GM21367 (cell line): Measurements from ENCODE around the gene PCED1B.
"Not testable (repeated sequence)": the region's sequence is repeated elsewhere in the genome, so short reads cannot be mapped to it uniquely, and the experiment has no call there.

Experiments used
- ATAC-seq: cut with Tn5 transposase; IDR thresholded peaks from one replicate; pipeline ENCODE4 v1.9.1; 2021; ENCODE audit not compliant: unreplicated experiment

PCED1B gene, protein sequence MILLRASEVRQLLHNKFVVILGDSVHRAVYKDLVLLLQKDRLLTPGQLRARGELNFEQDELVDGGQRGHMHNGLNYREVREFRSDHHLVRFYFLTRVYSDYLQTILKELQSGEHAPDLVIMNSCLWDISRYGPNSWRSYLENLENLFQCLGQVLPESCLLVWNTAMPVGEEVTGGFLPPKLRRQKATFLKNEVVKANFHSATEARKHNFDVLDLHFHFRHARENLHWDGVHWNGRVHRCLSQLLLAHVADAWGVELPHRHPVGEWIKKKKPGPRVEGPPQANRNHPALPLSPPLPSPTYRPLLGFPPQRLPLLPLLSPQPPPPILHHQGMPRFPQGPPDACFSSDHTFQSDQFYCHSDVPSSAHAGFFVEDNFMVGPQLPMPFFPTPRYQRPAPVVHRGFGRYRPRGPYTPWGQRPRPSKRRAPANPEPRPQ

DNA sequence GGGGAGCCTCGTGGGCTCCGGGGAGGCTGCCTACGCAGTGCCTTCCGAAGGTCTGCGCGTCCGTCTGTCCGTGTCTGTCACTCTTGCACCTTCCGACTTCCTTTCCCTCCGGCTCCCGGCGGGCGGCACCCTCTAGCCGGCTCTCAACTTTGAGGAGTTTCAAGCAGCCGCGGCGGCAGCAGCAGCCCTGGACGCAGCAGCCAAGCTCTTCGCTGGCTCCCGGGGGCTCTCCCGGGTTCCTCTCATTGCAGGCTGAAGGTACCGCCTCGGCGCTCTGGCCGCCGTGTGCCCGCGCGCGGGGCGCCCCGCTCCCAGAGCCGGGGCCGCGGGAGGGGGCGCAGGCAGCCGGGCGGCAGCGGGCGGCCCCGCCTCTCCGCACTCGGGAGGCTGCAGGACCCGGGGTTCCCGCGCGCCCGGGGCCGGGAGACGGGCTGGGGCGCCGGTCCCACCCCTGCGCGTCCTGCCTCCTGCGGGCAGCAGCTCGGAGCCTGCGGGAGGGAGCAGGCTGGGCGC lies at the start of gene PCED1B, which contains the start of gene AMIGO2:
Gene PCED1B, plus strand, starts transcription at position 154 of the 513 bp plus-strand sequence. CDS start 155,443 bp downstream, outside the sequence.
Gene AMIGO2, minus strand, starts transcription at position 492 of the 513 bp plus-strand sequence. CDS start 957 bp downstream, outside the sequence.
- peak; percentile 51 for ATAC-seq

DNA sequence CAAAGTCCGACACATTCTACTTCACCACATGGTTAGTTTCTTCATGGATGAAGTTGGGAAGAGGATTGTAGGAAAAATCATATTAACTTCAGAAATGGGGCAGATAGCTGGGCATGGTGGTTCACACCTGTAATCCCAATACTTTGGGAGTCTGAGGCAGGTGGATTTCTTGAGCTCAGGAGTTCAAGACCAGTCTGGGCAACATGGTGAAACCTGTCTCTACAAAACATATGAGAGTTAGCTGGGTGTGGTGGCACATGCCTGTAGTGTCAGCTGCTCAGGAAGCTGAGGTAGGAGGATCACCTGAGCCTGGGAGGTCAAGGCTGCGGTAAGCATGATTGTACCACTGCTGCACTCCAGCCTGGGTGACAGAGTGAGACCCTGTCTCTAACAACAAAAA lies 49.5 kb upstream of the PCED1B start:
- ATAC-seq: no peak

DNA sequence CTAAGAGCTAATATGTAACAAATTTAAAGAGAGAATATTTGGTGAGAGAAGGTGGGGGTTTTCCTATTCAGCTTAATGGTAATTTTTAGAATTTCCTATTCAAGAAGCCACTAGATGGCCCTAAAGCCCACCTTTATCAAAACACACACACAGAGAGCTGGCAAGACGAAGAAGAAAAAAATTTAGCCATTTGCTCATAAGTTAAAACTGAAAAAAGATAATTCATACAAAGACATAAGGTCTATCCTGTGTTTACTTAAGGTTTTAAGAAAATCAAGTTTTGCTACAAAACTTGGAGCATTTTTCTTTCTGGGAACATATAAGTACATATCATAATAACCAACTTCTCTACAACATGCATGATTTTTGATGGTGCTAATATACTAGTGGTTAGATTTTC lies 46.8 kb upstream of the PCED1B start:
- ATAC-seq: no peak

DNA sequence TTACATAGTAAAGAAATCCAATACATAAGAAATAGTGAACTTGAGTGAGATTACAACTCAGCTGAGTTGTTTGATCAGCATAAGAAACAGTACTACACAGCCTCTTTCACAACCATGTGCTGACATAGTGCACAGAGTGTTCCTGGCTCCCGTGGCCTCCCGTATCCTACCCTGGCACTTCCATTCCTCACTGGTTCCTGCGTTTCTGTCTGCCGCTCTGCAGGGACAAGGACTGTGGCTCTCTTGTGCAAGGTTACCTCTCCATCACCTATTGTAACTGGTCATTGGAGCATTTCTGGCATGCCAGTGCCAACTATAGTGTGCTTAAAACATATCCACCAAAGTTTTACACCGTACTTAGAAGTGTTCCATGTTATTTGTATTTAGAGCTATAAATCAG lies 46.3 kb upstream of the PCED1B start:
- no peak for ATAC-seq

DNA sequence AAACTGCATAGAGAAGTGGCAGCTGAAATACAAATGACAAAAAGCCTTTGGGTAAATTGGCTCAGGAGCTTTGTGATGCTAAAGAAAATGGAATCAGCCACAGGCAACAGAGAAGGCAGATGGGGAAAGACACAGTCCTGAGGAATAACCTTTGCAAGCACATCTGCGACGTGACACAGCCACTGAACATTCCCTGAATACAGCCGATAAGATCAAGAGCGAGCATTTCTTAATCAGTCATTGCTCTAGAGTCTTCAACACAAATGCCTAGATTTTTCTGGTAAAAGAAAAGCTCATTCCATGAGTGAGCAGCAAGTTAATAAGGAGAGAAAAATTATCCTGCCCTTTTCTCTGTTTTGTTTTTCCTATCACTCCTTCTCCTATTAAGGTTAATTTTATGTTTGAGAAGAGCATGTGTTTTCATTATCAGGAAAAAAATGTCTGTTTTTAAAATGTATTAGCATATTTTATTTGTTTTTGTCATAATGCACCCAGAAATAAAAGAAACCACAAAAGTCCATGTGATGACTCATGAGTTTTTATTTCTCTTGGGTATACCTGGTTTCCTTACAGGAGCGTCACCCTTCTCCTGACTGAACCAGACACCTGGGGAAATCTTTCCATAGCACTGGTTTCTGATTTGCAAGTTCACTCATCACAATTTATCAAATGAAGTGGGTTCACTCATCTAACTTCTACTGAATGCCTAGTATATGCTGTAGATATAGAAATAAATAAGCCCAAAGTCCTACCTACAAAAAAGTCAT lies 45.4 kb upstream of the PCED1B start:
- no peak for ATAC-seq

DNA sequence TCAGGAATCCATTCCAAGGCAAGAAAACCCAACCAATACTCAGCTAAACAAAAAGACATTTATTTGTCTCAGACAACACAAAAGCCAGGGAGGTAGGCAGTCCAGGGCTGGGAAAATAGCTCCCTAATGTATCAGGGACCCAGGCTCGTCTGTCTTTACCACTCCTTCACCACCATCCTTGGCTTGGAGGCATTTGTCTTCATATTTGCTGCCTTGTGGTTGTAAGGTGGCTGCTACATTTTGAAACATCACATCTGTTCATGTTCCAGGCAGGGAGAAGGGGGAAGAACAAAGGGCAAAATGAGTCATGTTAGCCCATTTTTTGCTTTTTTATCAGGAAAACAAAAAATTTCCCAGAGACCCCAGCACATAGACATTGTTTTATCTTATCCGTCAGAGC lies 44.8 kb upstream of the PCED1B start:
- no peak for ATAC-seq

DNA sequence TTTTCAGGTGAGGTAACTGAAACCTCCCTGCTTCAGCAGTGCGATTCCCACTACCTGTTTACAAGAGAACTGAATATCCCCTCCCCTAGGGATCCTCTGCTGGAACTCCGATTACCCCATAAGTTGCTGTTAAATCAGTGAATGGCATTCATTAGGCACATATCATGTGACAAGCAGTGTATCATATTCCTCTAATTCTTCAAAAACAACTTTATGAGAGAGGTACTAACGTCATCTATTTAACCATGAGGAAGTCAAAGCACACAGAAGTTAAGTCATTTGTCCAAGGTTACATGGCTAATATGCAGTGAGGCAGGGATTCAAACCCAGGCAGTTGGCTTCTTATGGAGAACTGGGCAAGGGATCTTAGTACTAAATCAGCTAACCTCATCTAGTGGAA lies 43.9 kb upstream of the PCED1B start:
- ATAC-seq: no peak

DNA sequence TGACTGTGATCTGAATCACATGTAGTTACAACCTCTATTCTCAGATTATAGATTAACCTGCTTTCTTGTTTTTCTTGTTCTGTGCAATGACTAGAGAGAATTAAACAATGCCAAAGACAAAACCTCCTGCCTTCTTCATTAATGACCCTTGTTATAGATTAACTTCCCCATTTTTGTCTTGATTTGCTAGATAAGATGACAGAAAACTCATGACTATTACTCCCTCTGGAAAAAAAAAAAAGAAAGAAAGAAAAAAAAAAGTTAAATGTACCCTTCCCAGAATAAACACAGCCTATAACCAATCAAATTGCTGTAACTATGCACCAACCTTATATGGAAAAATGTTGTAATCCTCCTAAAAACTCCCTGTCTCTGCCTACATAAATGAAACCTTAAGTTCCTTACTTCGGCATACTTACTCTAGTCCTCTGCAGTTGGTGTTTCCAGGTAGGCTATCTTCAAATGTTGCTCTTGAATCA lies 41.1 kb upstream of the PCED1B start:
- ATAC-seq: no peak

DNA sequence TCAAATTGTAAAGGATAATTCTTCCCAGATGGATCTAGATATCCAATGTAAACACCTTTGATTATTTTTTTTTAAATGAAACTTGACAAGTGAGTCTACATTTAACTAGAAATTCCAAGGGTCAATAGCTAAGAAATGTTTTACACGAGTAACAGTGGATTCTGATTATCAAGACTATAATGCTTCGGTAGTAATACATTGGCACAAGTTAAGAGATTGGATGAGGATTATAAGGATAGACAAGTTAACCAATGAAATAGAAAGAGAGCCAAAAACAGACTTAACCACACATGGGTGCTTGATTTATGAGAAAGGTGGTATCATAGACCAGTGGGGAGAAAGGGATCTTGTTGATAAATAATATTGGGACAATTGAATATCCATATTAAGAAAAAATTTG lies 40.3 kb upstream of the PCED1B start:
- ATAC-seq: no peak

DNA sequence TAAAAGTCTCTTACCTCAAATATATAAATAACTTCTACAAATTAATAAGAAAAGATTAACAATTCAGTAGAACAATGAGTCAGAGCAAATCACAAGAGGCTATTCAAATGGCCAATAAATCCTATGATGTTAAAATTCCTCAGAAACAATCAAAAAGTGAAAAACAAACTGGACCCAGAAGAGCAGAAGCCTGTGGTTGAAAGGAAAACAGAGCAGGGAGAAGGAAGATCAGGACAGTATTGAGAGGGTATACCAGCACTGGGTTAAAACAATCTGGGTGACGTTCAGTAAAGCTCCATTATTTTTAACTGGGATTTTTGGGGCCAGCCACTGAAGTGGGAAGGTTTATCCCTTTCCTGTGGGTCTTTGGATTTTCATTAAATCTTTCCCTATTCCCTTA lies 39.7 kb upstream of the PCED1B start:
- ATAC-seq: no peak

DNA sequence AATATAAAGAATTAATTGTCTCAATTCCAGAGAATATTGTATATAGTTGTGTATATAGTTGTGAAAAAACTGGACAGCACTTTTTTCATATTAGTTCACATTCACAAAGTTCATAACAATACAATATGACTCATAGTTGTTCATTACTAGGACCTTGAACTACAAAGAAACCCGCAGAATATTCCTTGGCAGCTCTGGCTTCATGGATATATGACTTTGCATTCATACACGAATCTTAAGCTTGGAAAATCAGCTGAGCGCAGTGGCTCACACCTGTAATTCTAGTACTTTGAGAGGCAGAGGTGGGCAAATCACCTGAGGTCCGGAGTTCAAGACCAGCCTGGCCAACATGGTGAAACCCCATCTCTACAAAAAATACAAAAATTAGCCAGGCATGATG lies 38.1 kb upstream of the PCED1B start:
- no peak for ATAC-seq

DNA sequence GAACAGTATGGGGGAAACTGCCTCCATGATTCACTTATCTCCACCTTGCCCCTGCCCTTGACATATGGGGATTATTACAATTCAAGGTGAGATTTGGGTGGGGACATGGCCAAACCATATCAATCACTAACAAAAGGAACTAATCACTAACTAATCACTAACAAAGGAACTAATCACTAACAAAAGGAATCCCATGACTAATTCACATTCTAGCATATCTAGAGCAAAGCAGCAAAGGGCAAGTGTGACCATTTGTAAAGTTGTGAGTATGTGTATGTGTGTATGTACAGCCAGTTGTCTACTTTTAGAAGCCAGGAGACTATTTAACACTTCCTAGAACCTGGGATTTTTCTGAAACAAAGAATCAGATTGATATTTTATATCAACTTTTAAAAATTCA lies 30.9 kb upstream of the PCED1B start:
- ATAC-seq: no peak

DNA sequence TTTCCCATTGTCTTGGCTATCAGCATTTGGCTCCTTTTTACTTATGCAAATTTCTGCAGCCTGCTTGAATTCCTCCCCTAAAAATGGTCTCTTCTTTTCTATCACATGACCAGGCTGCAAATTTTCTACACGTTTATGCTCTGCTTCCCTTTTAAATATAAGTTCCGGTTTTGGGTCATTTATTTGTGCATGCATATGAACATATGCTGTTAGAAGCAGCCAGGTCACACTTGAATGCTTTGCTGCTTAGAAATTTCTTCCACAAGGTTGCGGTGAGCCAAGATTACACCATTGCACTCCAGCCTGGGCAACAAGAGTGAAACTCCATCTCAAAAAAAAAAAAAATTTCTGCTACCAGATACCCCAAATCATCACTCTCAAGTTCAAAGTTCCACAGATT lies 28.1 kb upstream of the PCED1B start:
- not testable (repeated sequence) for ATAC-seq

DNA sequence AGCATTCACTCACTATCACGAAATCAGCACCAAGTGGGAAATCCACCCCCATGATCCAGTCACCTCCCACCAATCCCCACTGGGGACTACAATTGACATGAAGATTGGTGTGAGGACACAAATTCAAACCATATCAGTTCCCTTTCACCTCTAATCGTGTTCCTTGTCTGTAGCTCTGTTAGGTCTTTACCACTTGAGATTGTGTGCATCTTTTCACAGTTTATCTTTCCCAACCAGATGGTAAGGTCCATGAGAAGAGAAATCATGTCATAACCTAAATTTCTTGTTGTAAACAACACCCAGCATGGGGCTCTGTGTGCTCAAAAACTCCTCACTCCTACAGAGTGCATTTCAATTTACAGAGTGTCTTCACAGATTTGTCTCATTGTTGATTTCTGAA lies 27.1 kb upstream of the PCED1B start:
- no peak for ATAC-seq

DNA sequence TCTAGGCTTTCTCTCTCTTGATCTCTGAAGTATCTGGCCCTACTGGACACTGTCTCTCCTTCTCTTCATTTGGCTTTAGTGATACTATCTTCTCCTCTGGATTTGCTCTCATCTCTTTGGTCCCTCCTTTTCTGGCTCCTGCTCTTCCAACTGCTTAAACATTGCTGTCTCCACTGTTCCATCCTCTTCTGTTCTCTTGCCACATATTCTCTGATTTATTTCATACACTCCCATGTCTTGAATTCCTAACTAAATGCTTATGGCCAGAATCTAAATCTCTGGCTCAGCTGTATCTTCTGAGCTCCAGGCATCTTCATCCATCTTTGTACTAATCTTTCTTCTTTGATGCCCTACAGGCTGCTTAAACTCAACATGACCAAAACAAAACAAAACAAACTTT lies 25.5 kb upstream of the PCED1B start:
- no peak for ATAC-seq

DNA sequence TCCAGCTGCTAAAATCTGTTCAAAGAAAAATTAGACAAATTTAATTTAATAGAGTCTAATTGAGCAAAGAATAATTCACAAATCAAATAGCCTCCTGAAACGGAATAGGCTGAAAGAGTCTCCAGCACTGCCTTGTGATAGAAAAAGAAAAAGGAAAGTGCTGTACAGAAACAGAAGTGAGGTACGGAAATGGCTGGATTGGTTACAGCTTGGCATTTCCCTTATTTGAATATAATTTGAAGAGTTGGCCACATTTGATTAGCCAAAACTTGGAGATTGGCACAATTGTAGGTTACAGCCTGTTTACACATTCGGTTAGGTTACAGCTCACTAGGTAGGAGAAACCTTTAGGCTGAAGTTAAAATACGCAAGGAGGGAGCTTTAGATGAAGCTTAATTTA lies 24.8 kb upstream of the PCED1B start:
- no peak for ATAC-seq

DNA sequence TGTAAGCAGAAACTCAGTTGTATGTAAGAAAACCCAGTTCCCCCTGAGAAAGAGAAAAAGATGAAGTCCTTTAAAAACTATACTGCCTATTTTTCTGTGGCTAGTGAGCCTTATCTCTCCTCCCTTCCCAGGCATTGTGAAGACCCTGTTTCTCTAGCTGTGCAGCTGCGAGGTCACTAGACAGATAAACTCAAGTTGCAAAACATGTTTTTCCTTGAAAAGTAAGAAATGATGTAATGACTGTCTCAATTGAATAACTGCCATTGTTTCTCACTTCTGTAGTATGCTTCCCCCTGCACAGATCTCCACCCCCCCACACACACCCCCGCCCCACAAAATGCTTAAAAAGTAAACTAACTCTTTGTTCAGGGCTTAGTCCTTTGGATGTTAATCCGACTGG lies 23.6 kb upstream of the PCED1B start:
- not testable (repeated sequence) for ATAC-seq

DNA sequence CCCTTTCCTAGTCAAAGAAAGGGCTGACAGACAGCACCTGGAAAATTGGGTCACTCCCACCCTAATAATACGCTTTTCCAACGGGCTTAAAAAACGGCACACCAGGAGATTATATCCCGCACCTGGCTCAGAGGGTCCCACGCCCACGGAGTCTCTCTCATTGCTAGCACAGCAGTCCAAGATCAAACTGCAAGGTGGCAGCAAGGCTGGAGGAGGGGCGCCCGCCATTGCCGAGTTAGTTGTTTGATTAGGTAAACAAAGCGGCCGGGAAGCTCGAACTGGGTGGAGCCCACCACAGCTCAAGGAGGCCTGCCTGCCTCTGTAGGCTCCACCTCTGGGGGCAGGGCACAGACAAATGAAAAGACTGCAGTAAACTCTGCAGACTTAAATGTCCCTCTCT lies 22.5 kb upstream of the PCED1B start:
- ATAC-seq: not testable (repeated sequence)

DNA sequence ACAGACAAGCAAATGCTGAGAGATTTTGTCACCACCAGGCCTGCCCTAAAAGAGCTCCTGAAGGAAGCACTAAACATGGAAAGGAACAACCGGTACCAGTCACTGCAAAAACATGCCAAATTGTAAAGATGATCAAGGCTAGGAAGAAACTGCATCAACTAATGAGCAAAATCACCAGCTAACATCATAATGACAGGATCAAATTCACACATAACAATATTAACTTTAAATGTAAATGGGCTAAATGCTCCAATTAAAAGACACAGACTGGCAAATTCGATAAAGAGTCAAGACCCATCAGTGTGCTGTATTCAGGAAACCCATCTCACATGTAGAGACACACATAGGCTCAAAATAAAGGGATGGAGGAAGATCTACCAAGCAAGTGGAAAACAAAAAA lies 20.8 kb upstream of the PCED1B start:
- ATAC-seq: not testable (repeated sequence)

DNA sequence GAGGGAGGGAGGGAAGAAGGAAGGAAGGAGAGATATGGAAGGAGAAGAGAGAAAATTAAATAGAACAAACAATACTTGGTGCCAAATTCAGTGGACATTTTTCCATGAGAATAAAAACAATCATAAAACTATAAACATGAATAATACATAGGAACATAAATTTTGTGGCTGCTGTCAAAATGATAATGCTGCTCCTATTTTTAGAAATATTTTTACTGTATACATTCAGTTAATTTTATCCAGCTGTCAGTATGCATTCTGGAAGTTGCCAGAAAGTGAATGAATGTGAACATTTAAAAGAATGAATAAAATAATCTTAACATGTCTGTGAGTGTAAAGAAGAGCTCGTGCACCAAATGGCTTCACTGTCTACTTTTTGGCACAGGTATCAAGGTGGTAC lies 13.9 kb upstream of the PCED1B start:
- ATAC-seq: no peak

DNA sequence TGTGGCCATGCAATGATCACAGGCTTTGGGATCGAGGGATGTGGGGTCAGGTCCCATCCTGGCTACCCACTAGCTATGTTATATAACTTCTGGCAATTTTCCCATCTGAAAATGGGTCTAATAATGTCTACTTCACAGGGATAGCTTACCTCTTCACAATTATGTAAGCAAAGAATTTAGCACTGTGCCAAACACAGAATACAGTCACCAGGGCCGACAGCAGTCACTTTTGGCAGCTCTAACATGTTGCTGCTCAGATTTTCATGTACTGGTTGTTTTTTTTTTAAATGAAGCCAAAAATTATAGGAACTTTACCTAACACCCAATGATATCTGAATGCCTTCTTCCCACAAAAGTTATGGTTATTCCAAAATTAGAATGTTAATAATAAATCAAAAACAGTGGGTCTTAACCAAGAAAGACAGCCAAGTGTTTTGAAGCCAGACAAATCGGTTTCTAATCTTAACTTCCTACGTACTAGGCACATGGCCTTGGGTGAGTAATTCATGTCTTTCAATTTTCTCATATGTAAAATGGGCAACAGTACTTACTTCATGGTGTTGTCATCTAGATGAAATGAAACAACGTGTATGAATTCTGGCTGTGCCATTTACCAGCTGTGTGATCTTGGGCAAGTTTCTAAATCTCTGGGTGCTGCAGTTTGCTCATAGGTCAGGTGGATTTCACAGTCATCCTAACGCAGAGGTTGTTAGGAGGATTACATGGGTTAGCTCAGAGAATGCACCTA lies 13.0 kb upstream of the PCED1B start:
- no peak for ATAC-seq
